Measurements from ENCODE around the gene KLRC3.
"Not testable (repeated sequence)": the region's sequence is repeated elsewhere in the genome, so short reads cannot be mapped to it uniquely, and the experiment has no call there.

KLRC3 gene

DNA sequence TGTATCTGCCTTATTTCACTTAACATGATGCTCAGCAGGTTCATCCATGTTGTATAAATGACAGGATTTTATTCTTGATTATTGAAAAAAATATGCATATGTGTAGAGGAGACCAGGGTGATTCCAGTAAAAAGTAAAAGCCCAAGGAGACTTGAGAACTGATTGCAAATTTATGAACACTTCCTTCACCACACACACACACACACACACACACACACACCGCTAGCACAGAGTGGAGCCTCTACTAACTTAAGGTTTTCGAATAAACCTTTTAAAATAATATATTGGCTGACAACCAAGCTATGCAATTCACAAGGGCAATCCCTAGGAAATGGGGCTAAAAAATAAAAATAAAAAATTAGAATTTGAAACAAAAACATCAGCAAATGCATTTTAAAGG is 22.2 kb downstream of the KLRC3 start:
- DNase-seq: no peak

DNA sequence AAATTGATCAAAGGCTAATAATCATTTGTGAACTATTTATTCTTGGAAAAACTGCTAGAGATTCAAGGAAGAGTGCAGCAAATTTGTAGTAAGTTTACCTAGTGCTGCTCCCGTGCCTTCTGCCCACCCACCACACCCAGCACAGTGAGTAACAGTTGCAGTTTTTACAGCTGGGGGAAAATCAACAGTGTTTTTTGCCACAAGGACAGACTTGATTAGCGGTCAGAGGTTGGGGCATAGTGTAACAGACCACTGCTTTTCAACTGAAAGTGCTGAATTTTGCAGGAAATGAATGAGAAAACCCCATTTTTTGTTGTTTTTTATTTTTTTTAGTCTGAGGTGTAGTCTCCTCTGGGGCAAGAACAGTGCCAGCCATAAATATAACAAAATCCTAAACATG is 23.1 kb downstream of the KLRC3 start:
- DNase-seq: no peak

DNA sequence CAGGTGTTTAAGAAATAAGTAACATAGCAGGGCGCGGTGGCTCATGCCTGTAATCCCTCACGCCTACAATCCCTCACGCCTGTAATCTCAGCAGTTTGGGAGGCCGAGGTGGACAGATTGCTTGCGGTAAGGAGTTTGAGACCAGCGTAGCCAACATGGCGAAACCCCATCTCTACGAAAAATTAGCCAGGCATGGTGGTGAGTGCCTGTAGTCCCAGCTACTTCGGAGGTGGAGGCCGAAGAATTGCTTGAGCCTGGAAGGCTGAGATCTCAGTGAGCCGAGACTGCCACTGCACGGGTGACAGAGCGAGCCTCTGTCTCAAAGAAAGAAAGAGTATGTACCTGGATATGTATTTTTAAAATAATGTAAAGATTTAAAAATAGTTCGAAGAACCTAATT is 24.2 kb downstream of the KLRC3 start:
- DNase-seq: not testable (repeated sequence)

DNA sequence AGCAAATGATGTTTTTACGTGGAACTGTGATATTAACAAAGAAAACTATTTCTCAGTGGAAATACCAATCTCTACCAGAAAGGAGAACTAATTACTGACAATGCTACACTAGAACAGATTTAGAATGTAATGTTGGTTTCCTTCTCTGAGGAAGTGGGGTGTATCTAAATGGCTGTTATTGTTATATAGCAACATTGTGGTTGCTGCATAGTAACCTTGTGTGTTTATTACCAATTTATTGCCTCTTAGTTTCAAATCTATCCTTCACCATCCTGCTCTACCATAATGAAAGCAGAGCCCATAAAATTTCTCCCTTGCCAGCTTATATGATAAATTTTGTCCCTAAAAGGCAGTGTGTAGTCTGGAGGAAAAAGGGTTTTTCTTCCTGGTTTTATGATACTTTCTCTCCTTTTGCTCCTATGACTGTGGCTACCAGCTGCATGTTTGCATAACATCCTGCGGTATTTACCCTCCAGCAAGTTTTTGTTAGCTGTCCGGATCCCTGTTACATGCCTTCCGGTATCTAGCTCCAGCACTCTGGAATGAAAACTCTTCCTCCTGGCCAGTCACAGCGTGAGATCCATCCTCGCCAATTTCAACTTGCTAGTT is 24.9 kb downstream of the KLRC3 start:
- DNase-seq: no peak

DNA sequence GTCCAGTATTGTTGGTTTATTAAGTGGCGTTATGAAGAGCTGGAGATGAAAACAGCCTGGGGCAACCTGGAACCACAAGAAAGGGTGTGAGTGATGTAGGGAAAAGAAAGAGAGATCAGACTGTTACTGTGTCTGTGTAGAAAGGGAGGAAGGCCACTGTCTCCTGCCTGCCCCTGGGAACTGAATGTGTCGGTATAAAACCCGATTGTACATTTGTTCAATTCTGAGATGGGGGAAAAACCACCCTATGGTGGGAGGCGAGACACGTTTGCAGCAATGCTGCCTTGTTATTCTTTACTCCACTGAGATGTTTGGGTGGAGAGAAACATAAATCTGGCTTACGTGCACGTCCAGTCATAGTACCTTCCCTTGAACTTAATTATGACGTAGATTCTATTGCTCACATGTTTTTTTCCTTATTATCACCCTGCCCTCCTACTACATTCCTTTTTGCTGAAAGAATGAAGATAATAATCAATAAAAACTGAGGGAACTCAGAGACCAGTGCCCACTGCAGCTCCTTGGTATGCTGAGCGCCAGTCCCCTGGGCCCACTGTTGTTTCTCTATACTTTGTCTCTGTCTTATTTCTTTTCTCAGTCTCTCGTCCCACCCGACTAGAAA is 25.8 kb downstream of the KLRC3 start:
- DNase-seq: not testable (repeated sequence)

DNA sequence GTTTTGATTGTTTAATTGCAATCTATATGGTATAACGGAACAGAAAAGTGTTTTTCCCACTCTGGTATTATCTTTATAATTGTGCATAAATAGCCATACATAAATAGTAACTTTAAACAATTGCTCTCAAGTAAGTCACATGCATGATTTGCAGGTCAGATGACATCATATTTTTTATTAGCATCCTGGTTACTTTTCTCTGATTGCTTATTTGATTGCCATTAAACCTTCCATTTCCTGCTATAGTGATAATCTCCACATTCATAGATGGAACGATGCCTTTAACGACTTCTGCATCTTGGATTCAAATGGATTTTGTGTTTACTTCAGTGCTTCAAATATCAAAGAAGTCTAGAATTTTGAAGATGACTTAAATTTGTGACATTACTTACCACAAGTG is 27.1 kb downstream of the KLRC3 start:
- no peak for DNase-seq

DNA sequence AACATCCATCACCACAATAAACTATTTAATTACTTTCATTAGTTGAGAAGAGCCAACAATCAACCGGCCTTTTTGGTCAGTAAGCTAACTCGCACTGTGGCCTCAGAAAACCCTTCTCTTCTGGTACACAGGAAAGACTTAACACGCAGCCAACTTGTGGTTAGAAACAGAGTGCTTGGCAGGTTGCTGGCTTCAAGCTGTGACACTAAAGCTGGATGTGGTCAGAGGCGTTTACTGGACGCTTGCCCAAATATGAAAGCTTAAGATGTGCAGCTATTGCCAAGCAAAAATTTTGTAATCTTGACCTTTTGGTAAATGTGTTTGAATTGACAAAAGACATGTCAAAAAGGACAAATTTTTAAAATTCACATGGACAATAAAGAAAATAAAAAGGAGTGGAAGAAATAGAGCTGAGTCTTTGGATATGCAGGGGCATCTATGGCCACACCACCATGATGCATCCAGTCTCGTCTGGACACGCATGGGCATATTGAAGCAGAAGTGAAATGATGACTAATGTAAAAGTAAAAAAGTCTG is 27.9 kb downstream of the KLRC3 start:
- peak; percentile 75 for DNase-seq

DNA sequence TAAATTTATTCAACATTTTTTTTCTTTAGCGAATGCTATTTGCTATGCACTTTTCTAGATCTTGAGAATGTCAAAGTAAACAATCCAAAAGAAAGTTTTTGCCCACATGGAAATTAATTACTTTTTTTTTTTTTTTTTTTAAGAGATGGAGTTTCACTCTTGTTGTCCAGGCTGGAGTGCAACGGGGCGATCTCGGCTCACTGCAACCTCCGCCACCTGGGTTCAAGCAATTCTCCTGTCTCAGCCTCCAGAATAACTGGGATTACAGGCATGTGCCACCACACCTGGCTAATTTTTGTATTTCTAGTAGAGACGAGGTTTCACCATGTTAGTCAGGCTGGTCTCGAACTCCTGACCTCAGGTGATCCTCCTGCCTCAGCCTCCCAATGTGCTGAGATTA is 29.4 kb downstream of the KLRC3 start:
- not testable (repeated sequence) for DNase-seq

DNA sequence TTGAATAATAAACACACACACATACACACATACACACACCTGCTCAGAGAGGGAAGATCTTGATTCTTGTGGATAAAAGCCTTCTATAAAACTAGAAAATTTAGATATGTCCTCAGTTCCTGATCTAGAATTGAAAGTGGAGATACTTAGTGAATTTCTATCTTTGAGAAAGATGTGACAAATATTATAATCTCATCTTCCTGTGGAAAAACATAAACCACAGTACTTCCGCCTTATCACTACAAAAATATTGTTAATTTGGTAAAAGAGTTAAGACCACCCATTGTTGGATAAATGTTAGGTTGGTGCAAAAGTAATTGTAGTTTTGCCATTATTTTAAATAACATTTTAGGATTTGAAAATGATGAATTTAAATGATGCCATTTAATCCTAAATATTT is 30.5 kb downstream of the KLRC3 start, which contains the start of gene KLRK1:
Gene KLRK1 (minus strand): TSS at position 138 of the 400 bp plus-strand sequence. CDS start 1,231 bp downstream, outside the sequence.
- no peak for DNase-seq

DNA sequence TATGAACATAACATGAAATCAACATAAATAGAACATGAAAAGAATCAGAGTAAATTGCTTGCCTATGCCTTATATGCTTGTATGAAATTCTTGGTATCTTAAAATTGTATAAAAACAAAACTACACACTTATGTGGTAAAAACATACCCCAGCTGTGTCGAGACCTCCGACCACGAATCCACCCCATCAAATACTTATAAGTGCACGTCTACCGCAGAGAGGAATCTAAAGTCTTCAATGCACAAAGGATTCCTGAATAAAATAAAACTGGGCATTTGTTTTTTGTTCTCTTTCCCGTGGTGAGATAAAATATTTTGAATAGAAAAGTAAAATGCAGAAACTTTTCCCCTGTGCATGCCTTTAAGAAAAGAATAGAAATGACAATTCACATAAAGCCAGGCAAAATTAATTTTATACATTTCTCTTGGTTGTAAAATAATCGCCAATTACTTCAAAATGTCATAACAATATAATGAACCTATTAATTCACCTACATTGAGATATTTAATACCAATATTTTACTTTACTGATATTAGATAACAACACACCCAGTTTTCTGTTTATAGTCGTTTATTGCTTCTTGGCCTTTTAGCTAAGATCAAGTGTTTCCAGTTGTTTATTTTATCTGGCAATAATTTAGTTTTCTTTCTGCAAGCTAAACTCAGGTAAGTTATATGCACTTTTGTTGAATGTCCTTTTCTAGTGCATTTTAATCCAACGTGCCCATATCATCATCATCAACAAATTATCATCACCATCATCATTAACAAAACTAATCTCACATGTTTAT is 31.6 kb downstream of the KLRC3 start:
- DNase-seq: no peak

DNA sequence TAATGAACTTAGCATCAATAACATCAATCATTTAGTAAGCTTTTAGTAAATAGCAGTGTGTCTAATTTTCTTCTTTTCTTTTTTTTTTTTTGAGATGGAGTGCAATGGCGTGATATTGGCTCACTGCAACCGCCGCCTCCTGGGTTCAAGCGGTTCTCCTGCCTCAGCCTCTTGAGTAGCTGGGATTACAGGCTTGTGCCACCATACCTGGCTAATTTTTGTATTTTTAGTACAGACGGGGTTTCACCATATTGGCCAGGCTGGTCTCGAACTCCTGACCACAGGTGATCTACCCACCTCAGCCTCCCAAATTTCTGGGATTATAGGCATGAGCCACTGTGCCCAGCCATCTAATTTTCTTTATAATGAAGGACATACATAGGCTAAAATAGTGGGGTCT is 32.9 kb downstream of the KLRC3 start:
- not testable (repeated sequence) for DNase-seq

DNA sequence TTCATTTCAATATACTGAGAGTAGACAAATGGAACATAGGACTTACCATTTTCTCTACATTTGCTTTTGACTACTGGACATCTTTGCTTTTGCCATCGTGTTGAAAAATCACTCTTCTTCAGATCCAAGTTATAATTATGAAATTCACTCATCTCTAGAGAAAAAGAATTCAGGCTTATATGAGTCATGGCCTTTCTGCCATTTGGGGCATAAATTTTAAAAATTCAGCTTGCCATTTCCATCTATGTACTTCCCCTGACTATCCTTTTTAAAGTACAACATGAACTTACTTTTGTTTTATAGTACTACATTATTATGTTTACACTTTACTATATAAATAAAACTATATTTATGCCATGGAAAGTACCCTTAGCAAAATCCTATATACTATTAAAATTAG is 33.5 kb downstream of the KLRC3 start:
- DNase-seq: no peak

DNA sequence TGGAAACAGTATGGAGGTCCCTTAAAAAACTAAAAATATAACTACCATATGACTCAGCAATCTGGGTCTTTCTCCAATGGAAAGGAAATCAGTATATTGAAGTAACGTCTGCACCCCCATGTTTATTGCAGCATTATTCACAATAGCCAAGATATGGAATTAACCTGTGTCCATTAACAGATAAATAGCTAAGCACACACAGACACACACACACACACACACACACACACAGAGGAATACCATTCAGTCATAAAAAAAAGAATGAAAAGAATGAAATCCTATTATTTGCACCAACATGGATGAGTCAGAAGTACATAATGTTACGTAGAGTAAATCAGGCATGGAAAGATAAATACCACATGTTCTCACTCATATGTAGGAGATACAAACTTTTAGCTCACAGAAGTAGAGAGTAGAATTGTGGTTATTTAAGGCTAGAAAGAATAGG is 35.2 kb downstream of the KLRC3 start:
- DNase-seq: no peak

DNA sequence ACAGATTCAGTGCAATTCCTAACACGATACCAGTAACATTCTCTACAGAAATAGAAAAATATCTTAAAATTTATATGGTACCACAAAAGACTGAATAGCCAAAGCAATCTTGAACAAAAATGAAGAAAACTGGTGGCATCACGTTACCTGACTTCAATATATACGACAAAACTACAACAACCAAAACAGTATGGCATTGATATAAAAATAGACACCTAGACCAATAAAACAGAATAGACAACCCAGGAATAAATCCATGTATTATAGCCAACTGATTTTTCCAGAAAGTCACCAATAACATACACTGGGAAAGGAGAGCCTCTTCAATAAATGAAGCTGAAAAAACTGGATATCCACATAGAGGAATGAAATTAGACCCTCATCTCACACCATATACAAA is 36.2 kb downstream of the KLRC3 start:
- no peak for DNase-seq

DNA sequence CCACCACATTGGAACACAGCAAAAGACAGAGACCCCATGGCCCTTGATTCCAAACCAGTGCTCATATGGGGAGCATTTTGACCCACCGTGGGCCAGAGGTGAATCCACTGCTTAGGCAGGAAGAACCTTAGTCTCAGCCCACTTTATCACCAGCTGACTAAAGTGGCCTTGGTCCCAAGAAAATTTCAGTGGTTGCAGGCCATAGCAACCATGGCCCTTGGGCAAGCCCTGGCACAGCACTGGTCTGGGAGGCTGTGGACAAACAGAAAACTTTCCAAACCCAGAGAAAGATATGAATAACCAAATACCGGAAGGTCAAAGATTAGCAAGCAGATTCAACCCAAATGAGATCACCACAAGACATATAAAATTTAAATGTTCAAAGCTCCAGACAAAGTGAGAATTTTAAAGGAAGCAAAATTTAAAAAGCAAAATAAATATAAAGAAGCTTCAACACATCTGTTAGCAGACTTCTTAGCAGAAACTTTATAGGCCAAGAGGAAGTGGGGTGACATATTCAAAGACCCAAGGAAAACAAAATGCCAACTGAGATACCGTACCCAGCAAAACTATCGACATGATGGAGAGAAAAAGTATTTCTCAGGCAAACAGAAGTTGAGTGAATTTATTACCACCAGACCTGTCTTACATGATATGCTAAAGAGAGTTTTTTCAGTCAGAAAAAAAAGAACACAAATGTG is 38.3 kb downstream of the KLRC3 start:
- no peak for DNase-seq

DNA sequence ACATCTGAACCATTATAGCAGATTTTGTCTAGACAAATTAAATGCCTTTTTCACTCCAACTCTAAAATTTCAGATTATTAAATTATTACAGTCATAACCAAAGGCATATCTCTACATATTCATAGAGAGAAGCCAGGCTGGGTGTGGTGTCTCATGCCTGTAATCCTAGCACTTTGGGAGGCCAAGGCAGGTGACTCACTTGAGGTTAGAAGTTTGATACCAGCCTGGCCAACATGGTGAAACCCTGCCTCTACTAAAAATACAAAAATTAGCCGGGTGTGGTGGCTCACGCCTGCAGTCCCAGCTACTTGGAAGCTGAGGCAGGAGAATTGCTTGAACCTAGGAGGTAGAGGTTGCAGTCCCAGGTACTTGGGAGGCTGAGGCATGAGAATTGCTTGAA is 41.7 kb downstream of the KLRC3 start:
- not testable (repeated sequence) for DNase-seq

DNA sequence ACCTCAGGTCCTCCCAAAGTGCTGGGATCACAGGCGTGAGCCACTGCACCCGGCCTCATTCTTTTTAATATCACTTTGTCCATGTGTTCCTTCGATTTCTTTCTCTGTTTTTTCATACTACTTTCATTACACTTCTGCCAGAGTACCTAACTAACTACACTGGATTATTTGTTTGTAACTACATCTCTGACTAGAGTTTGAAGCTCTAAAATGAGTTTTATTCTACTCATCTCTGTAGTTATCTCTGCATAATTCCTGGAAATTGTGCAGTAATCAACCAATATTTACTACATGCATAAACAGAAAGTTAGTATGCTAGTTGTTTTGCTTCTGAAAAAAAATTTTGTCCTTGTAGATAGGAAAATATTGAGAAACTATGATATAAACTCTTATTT is 45.8 kb downstream of the KLRC3 start:
- no peak for DNase-seq

DNA sequence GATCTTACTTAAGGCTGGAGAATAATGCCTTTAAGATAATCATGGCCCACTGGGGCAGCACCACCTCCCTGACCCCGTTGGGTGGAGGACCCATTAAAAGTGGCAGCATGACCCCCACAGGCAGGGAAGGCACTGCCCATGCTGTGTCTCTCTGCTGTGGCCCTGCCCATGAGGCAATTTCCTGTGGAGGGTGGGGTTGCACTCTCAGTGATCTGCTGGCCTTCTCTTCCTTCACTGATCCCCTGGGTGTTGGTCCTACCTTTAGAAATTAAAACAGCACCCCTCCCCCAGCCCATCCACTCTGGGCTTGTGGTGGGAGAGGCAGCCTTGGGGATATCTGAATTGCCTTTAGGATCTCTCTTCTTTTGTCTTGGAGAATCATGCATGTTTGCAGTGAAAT is 47.8 kb downstream of the KLRC3 start:
- no peak for DNase-seq

DNA sequence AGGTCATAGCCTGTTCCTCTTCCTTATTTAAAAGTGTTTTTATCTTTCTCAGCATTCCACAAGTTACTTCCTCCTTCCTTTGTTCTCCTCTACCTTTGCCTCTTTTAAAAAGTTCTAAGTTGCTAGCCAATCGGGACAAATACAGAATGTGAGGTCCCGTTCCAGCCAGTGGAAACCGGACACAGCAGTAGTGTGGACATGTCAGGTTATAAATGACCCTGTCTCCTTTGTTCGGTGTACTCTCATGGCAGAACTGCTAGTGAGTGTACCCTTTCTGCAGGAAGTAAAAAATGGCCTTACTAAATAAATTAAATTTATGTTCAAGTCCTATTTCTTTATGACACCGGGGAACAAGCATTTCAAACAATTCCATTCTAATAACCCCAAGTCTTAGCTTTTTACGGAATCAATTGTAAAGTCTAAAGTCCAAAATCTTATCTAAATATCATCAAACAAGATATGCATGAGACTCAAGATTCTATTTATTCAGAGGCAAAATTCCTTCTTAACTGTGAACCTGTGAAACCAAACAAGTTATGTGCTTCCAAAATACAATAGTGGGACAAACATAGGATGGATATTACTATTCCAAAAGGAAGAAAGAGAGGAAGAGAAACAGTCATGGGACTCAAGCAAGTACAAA is 48.4 kb downstream of the KLRC3 start:
- not testable (repeated sequence) for DNase-seq

DNA sequence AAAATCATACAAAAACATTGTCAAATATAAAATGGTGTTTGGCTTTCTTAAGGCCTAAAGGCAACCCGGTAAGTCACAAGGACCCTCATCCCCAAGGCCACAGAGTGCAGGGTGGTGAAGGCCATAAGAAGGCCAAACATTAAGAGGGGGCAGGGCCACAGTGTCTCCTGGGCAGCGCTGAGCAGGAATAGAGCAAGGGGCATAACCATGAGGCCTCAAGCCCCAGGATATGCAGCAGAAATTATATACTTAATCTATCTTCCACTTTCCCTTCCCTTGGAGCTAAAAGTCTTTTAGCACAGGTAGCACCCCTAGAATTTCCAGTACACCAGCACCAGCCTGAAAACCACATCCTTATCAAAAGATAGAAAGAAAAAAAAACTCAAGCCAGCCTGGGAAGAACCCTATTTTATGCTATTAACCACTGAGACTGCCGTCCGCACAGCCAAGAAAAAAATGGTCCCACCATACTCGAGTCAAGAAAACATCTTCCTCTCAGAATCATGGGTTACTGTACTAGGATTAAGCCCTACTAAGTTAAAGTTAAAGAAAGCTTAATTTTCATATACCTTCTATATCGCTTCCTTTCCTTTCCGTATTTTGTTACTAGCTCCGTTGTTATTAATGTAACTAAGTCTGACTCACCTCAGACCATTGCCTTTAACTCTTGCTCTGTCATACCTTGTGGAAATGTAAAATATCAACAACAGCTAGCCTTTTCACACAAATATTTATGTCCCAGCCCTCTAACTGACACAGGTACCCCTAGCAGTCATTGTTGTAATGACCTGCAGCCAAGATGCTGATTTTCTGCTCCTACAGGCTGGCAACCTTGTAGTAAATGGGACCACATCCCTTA is 50.6 kb downstream of the KLRC3 start:
- no peak for DNase-seq

Data from NCI-H1092 treated with DMSO at 0.1 percent for 48 hours (cell line).